Neural cell (in vitro differentiated cells): Measurements from ENCODE around the gene GAPVD1. TPM values are rescaled to one million over a fixed set of nuclear protein-coding genes. Genes with fewer than 3 reads are reported as not detected.

ENCODE experiments used
- H2AFZ ChIP-seq: fragments of 200-600, 300-800 bp; sonication (generic), shearing (Covaris generic); 2 replicates; pipeline ENCODE4 v1.6.0; 2014; ENCODE audit warnings: low read depth, mild to moderate bottlenecking, antibody characterized with exemption, low read length, moderate library complexity
- H3F3A ChIP-seq: fragments of 200-600 bp; shearing (Covaris generic); 2 replicates; pipeline ENCODE4 v1.6.1; 2016; ENCODE audit warnings: mild to moderate bottlenecking, moderate library complexity, mixed read lengths, antibody characterized with exemption, low read length; ENCODE audit not compliant: insufficient read depth, poor library complexity, severe bottlenecking
- H3K27ac ChIP-seq: fragments of 200-600, 300-800 bp; sonication (generic), shearing (Covaris generic); 2 replicates; pipeline ENCODE4 v1.5.1; 2014; ENCODE audit warnings: mild to moderate bottlenecking, low read length, moderate library complexity
- H3K27me3 ChIP-seq: fragments of 300-800, 200-600 bp; sonication (generic), shearing (Covaris generic); 2 replicates; pipeline ENCODE4 v1.6.0; 2014; ENCODE audit warnings: mild to moderate bottlenecking, low read depth, low read length, moderate library complexity; ENCODE audit not compliant: insufficient read depth
- H3K36me3 ChIP-seq: fragments of 300-800, 200-600 bp; sonication (generic), shearing (Covaris generic); 2 replicates; pipeline ENCODE4 v1.5.1; 2014; ENCODE audit warnings: mild to moderate bottlenecking, antibody characterized with exemption, low read length, moderate library complexity; ENCODE audit not compliant: insufficient read depth
- H3K4me2 ChIP-seq: fragments of 300-800, 200-600 bp; sonication (generic), shearing (Covaris generic); 2 replicates; pipeline ENCODE4 v1.6.0; 2014; ENCODE audit warnings: mild to moderate bottlenecking, low read length
- H3K4me3 ChIP-seq: fragments of 300-800, 200-600 bp; sonication (generic), shearing (Covaris generic); 2 replicates; pipeline ENCODE4 v1.5.1; 2014; ENCODE audit warnings: mild to moderate bottlenecking, low read length, moderate library complexity
- H3K79me2 ChIP-seq: fragments of 200-600 bp; shearing (Covaris generic); replicated peaks from 2 replicates; pipeline ENCODE4 v1.6.0; 2014; ENCODE audit warnings: mild to moderate bottlenecking, low read length, moderate library complexity; ENCODE audit not compliant: insufficient read depth
- H3K9ac ChIP-seq: fragments of 300-800, 200-600 bp; sonication (generic), shearing (Covaris generic); 2 replicates; pipeline ENCODE4 v1.6.1; 2016; ENCODE audit warnings: mild to moderate bottlenecking, low read length, mixed read lengths
- H3K9me2 ChIP-seq: fragments of 200-600 bp; shearing (Covaris generic); 2 replicates; pipeline ENCODE4 v1.6.1; 2016; ENCODE audit warnings: mild to moderate bottlenecking, low read length, mixed read lengths; ENCODE audit not compliant: insufficient read depth
- H3K9me3 ChIP-seq: fragments of 200-600, 300-800 bp; sonication (generic), shearing (Covaris generic); 2 replicates; pipeline ENCODE4 v1.6.1; 2016; ENCODE audit warnings: mild to moderate bottlenecking, mixed run types, low read length, moderate library complexity, mixed read lengths
- H4K20me1 ChIP-seq: fragments of 200-600 bp; shearing (Covaris generic); 2 replicates; pipeline ENCODE4 v1.6.1; 2016; ENCODE audit warnings: mild to moderate bottlenecking, mixed run types; ENCODE audit not compliant: insufficient read depth
- EP300 ChIP-seq: fragments of 450-650 bp; conservative IDR thresholded peaks from 2 replicates; pipeline ENCODE4 v1.6.1; 2014; ENCODE audit warnings: antibody characterized with exemption, mild to moderate bottlenecking, moderate library complexity; ENCODE audit not compliant: poor library complexity, severe bottlenecking
- EZH2 ChIP-seq: fragments of 200-600, 300-800 bp; shearing (Covaris generic), sonication (generic); IDR thresholded peaks from 2 replicates; pipeline ENCODE4 v1.6.1; 2014; ENCODE audit warnings: antibody characterized with exemption, low read length, borderline replicate concordance, mild to moderate bottlenecking; ENCODE audit not compliant: insufficient read depth, poor library complexity, severe bottlenecking
- MXI1 ChIP-seq: fragments of 450-650 bp; conservative IDR thresholded peaks from 2 replicates; pipeline ENCODE4 v1.6.1; 2014; ENCODE audit warnings: antibody characterized with exemption, mild to moderate bottlenecking; ENCODE audit not compliant: poor library complexity, severe bottlenecking
- POLR2AphosphoS5 ChIP-seq: IDR thresholded peaks from 2 replicates; pipeline ENCODE4 v1.6.1; 2012
- RAD21 ChIP-seq: fragments of 450-650 bp; conservative IDR thresholded peaks from 2 replicates; pipeline ENCODE4 v1.6.1; 2014; ENCODE audit warnings: antibody characterized with exemption, mild to moderate bottlenecking, moderate library complexity
- SMC3 ChIP-seq: fragments of 450-650 bp; conservative IDR thresholded peaks from 2 replicates; pipeline ENCODE4 v1.6.1; 2014; ENCODE audit warnings: antibody characterized with exemption, mild to moderate bottlenecking, moderate library complexity; ENCODE audit not compliant: poor library complexity
- TAF1 ChIP-seq: IDR thresholded peaks from 2 replicates; pipeline ENCODE4 v1.6.1; 2012; ENCODE audit warnings: low read depth
- polyA plus RNA-seq: library from polyadenylated mRNA; depleted of rRNA; stranded (reverse); fragments of >200 nt; gene quantifications from 2 replicates; pipeline ENCODE4 v1.2.3, GENCODE V29; 2014
- TF ChIP-seq, protein P1 (sequence below): IDR thresholded peaks from 2 replicates; pipeline ENCODE4 v1.6.1; 2012; ENCODE audit warnings: borderline replicate concordance
- TF ChIP-seq, protein P2 (sequence below): fragments of 450-650 bp; IDR thresholded peaks from 2 replicates; pipeline ENCODE4 v1.5.1; 2014; ENCODE audit warnings: antibody characterized with exemption, mild to moderate bottlenecking, moderate library complexity; ENCODE audit not compliant: poor library complexity, severe bottlenecking

Gene GAPVD1
- polyA plus RNA-seq, 1 donor from 2014 or later: 49.2 TPM

DNA sequence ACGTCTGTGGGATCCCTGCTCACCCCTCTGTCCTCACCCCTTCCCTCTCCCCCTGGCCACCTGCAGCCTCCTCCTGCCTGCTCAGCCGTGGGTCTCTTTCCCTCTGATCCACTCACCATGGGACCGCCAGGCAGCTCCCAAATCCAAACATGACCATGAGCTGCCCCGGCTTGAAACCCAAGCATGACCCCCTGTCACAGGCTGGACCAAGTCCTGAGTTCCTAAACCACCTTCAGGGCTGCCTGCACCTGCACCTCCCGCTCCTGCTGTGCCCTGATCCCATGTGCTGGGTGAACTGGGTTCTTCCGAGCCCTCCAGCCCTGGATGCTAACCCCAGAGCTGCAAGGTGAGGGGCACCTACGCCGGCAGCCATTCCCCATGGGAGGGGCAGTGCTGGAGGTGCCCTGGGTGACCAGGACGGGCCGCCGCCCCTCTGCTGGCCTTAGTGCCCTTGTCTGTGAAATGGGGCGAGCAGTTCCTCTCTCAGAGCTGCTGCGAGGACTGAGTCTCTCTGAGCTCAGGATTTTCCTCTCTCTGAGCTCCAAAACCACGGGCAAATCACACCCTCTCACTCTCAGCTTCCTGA, 149.6 kb downstream of the GAPVD1 start:
- H3K79me2 ChIP-seq: no peaks in the 10 kb centered on the region
- H3K27me3 ChIP-seq: no peaks in the 10 kb centered on the region
- no peaks in the 10 kb centered on the region for H4K20me1 ChIP-seq
- no peak overlapping the region for H3K4me3 ChIP-seq
- no peaks in the 10 kb centered on the region for H3K36me3 ChIP-seq
- no peaks in the 10 kb centered on the region for H3K9me3 ChIP-seq
- no peaks in the 10 kb centered on the region for H3K9me2 ChIP-seq
- H2AFZ ChIP-seq: no peak overlapping the region
- H3K27ac ChIP-seq: no peak overlapping the region
- H3K9ac ChIP-seq: no peak overlapping the region
- TF ChIP-seq EZH2: no peak
- no peak for TF ChIP-seq RAD21
- TF ChIP-seq, protein P1, sequence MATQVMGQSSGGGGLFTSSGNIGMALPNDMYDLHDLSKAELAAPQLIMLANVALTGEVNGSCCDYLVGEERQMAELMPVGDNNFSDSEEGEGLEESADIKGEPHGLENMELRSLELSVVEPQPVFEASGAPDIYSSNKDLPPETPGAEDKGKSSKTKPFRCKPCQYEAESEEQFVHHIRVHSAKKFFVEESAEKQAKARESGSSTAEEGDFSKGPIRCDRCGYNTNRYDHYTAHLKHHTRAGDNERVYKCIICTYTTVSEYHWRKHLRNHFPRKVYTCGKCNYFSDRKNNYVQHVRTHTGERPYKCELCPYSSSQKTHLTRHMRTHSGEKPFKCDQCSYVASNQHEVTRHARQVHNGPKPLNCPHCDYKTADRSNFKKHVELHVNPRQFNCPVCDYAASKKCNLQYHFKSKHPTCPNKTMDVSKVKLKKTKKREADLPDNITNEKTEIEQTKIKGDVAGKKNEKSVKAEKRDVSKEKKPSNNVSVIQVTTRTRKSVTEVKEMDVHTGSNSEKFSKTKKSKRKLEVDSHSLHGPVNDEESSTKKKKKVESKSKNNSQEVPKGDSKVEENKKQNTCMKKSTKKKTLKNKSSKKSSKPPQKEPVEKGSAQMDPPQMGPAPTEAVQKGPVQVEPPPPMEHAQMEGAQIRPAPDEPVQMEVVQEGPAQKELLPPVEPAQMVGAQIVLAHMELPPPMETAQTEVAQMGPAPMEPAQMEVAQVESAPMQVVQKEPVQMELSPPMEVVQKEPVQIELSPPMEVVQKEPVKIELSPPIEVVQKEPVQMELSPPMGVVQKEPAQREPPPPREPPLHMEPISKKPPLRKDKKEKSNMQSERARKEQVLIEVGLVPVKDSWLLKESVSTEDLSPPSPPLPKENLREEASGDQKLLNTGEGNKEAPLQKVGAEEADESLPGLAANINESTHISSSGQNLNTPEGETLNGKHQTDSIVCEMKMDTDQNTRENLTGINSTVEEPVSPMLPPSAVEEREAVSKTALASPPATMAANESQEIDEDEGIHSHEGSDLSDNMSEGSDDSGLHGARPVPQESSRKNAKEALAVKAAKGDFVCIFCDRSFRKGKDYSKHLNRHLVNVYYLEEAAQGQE: no peak
- no peak for TF ChIP-seq POLR2AphosphoS5
- TF ChIP-seq EP300: no peak
- TF ChIP-seq TAF1: no peak
- no peak for TF ChIP-seq SMC3
- TF ChIP-seq, protein P2, sequence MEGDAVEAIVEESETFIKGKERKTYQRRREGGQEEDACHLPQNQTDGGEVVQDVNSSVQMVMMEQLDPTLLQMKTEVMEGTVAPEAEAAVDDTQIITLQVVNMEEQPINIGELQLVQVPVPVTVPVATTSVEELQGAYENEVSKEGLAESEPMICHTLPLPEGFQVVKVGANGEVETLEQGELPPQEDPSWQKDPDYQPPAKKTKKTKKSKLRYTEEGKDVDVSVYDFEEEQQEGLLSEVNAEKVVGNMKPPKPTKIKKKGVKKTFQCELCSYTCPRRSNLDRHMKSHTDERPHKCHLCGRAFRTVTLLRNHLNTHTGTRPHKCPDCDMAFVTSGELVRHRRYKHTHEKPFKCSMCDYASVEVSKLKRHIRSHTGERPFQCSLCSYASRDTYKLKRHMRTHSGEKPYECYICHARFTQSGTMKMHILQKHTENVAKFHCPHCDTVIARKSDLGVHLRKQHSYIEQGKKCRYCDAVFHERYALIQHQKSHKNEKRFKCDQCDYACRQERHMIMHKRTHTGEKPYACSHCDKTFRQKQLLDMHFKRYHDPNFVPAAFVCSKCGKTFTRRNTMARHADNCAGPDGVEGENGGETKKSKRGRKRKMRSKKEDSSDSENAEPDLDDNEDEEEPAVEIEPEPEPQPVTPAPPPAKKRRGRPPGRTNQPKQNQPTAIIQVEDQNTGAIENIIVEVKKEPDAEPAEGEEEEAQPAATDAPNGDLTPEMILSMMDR: no peak
- no peak for TF ChIP-seq MXI1
- H3F3A ChIP-seq: no peaks in the 10 kb centered on the region
- no peak overlapping the region for H3K4me2 ChIP-seq

DNA sequence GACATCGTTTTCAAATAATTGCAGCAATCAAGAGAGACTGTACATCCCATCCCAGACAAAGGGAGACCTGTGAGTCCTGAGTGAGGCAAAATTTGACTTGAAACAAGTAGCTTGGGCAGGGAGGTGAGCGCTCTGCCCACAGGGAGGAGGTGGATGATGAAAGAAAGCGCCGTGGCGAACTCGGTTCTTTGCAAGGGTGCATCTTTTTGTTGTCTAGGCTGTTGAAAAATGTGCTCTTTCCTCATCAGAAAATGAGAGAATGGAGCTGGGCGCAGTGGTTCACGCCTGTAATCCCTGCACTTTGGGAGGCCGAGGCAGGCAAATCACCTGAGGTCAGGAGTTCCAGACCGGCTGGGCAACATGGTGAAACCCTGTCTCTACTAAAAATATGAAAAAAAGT, 150.5 kb downstream of the GAPVD1 start:
- Histone ChIP-seq H3K4me2 (no peak overlapping the region), H3K36me3 (no peaks in the 10 kb centered on the region), H4K20me1 (no peaks in the 10 kb centered on the region), H3K79me2 (no peaks in the 10 kb centered on the region), H3F3A (no peaks in the 10 kb centered on the region), H3K9ac (no peak overlapping the region), H3K9me3 (no peaks in the 10 kb centered on the region), H2AFZ (no peak overlapping the region), H3K27ac (no peak overlapping the region), H3K9me2 (no peaks in the 10 kb centered on the region), H3K27me3 (no peaks in the 10 kb centered on the region), H3K4me3 (no peak overlapping the region)
- TF ChIP-seq EP300: no peak
- TF ChIP-seq, protein P2: no peak
- no peak for TF ChIP-seq TAF1
- TF ChIP-seq, protein P1: no peak
- no peak for TF ChIP-seq SMC3
